T-helper 2 cell treated with Interferon-gamma antibody and Interleukin-4, amounts not matched to agents 5 μg/mL and 100 μg/mL, for 36 hours (primary cell): ENCODE measurements around the gene DACT2.
"Not testable (repeated sequence)": the region's sequence is repeated elsewhere in the genome, so short reads cannot be mapped to it uniquely, and the experiment has no call there.

ENCODE experiments used
- DNase-seq: peaks from one replicate; pipeline ENCODE4 v3.0.0; 2021; ENCODE audit warnings: low spot score
- H3K27ac Mint-ChIP-seq: one replicate; pipeline ENCODE4 v1.8.0; 2021; ENCODE audit warnings: mild to moderate bottlenecking, mixed read lengths
- H3K27me3 Mint-ChIP-seq: one replicate; pipeline ENCODE4 v1.8.0; 2021; ENCODE audit warnings: low read depth, mixed read lengths
- H3K36me3 Mint-ChIP-seq: one replicate; pipeline ENCODE4 v1.8.0; 2021; ENCODE audit warnings: low read depth, mixed read lengths
- H3K4me1 Mint-ChIP-seq: one replicate; pipeline ENCODE4 v1.8.0; 2021; ENCODE audit warnings: low read depth, mixed read lengths
- H3K4me3 Mint-ChIP-seq: one replicate; pipeline ENCODE4 v1.8.0; 2022; ENCODE audit warnings: mild to moderate bottlenecking, moderate library complexity, mixed read lengths
- H3K9me3 Mint-ChIP-seq: one replicate; pipeline ENCODE4 v1.8.0; 2021; ENCODE audit warnings: mixed read lengths

Gene DACT2

DNA sequence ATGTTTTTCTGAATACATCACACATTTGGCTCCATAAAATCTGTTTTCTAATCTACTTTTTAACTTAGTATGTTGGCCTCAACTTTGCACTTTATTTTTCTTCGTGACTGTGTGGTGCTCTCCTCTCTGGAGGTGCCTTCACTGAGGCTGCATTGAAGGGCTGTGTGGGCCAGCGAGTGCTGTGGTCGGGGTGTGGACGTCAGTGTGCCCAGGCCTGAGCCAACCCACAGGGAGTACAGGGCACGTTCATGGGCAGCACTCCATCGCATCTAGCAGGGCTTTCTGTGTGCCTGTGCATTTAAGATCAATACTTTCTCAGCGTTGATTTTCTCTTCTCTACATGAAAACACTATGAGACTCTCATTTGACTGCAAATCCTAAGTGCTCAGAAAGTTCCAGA lies 37.8 kb downstream of the DACT2 start:
- H3K27me3 Mint-ChIP-seq, result no peaks in the 10 kb centered on the region
- no peak for DNase-seq
- peaks cover 2% of the 10 kb centered on the region for H3K4me1 Mint-ChIP-seq
- H3K4me3 Mint-ChIP-seq, result no peak overlapping the region
- no peaks in the 10 kb centered on the region for H3K9me3 Mint-ChIP-seq
- no peaks in the 10 kb centered on the region for H3K36me3 Mint-ChIP-seq
- H3K27ac Mint-ChIP-seq, result no peak overlapping the region

DNA sequence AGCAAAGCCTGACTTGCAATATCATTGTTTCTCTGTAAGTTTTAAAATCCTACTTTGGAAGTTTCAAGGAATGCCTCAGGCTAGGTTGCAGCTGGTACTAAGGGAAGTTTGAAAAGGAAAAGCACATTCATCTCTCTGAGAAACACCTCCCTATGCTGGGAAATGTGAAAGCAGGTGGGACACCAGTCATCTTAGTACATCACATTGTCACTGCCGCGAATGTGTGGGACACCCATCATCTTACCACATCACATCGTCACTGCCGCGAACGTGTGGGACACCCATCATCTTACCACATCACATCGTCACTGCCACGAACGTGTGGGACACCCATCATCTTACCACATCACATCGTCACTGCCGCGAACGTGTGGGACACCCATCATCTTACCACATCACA lies 38.3 kb downstream of the DACT2 start:
- not testable (repeated sequence) for H3K4me1 Mint-ChIP-seq, H3K9me3 Mint-ChIP-seq, H3K27me3 Mint-ChIP-seq, H3K4me3 Mint-ChIP-seq, DNase-seq, H3K36me3 Mint-ChIP-seq, H3K27ac Mint-ChIP-seq

GRCh38 chr6:168280899-168281245 lies 38.7 kb downstream of the DACT2 start:
- Mint-ChIP-seq H3K27me3 (no peaks in the 10 kb centered on the region), H3K27ac (no peak overlapping the region), H3K4me1 (no peaks in the 10 kb centered on the region), H3K36me3 (no peaks in the 10 kb centered on the region), H3K9me3 (no peaks in the 10 kb centered on the region), H3K4me3 (no peak overlapping the region)
- DNase-seq, result no peak

- Mint-ChIP-seq H3K36me3 (no peaks in the 10 kb centered on the region), H3K4me3 (no peak overlapping the region), H3K9me3 (no peaks in the 10 kb centered on the region), H3K27me3 (no peaks in the 10 kb centered on the region), H3K27ac (no peak overlapping the region), H3K4me1 (no peaks in the 10 kb centered on the region)
- DNase-seq, result no peak
Observed at GRCh38 chr6:168280020-168280898, 39.3 kb downstream of the DACT2 start.

GRCh38 chr6:168279403-168279935 lies 40.1 kb downstream of the DACT2 start:
- Mint-ChIP-seq H3K4me3 (no peak overlapping the region), H3K27ac (no peak overlapping the region), H3K27me3 (peaks cover 3% of the 10 kb centered on the region), H3K36me3 (no peaks in the 10 kb centered on the region), H3K9me3 (no peaks in the 10 kb centered on the region), H3K4me1 (no peaks in the 10 kb centered on the region)
- no peak for DNase-seq

- peaks cover 6% of the 10 kb centered on the region for H3K27me3 Mint-ChIP-seq
- no peak for DNase-seq
- H3K27ac Mint-ChIP-seq, result no peak overlapping the region
- no peaks in the 10 kb centered on the region for H3K4me1 Mint-ChIP-seq
- H3K9me3 Mint-ChIP-seq, result no peaks in the 10 kb centered on the region
- no peak overlapping the region for H3K4me3 Mint-ChIP-seq
- no peaks in the 10 kb centered on the region for H3K36me3 Mint-ChIP-seq
Observed at GRCh38 chr6:168278904-168279303, 40.7 kb downstream of the DACT2 start.

DNA sequence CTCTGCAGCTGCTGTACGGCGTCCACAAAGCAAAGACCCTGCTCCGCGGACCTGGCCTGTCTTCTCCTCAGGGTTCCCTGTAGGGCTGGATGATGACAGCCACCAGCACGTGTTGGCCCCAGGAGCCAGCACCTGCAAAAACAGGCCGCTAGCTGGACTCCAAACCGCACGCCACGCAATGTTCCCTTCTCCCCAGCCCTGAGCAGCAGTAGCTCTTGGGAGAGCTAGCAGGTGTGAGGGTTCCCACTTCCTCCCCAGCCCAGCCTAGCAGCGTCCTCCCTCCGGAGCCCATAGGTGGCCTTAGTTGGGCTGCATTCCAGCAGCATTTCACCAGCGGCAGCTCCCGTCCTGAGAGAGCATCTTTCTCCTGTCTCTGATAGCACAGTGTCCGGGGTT lies 42.3 kb downstream of the DACT2 start:
- H3K4me3 Mint-ChIP-seq, result no peak overlapping the region
- no peaks in the 10 kb centered on the region for H3K4me1 Mint-ChIP-seq
- H3K27me3 Mint-ChIP-seq, result peaks cover 6% of the 10 kb centered on the region
- no peak for DNase-seq
- no peak overlapping the region for H3K27ac Mint-ChIP-seq
- no peaks in the 10 kb centered on the region for H3K9me3 Mint-ChIP-seq
- H3K36me3 Mint-ChIP-seq, result no peaks in the 10 kb centered on the region

DNA sequence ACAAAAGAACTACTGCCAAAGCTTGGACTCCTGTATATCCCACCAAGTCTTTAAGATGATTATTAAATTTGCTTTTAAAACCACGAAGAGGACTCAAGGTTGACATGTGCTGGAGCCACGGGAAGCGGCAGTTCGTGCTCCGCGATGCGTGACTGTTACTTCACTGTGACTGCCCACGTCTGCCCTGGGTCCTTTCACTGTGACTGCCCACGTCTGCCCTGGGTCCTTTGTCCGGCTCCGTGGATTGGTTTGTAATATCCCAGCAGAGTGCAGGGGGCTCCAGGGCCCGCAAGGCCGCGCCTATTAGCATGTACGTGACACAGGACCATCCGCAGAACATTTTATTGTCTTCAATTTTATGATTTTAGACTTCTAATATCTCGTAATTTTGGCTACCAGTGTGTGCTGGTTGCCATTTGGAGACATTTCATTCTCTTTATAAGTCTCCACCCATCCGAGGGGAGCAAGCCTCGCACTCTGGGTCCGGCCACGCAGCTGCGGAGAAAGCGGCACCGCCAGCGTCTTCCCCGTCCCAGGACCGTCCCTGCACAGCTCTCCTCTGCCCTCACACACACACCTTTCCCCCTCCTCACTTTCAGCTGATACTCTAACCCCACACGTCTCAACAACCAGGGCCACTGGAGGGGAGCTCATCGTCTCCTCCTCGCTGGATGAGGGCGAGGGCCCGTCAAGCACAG lies 42.9 kb downstream of the DACT2 start:
- DNase-seq, result no peak
- Mint-ChIP-seq H3K9me3 (no peaks in the 10 kb centered on the region), H3K4me1 (no peaks in the 10 kb centered on the region), H3K27me3 (peaks cover 6% of the 10 kb centered on the region), H3K36me3 (no peaks in the 10 kb centered on the region), H3K27ac (no peak overlapping the region), H3K4me3 (no peak overlapping the region)

DNA sequence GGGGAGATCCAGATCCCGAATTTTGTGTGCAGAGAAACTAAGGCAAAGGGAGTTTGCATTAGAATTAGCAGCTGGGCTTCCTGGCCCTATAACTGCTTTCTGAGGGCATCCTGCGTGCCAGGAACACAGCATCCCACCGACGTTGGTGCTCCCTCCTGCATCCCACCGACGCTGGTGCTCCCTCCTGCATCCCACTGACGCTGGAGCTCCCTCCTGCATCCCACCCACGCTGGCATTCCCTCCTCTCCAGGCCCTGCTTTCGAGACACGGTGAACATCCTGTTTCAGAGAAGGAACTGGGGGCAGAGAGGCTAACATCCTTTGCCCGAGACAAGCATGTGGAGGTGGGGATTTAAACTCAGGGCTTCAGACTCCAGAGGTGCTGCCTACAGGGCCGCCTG lies 44.4 kb downstream of the DACT2 start:
- no peaks in the 10 kb centered on the region for H3K36me3 Mint-ChIP-seq

DNA sequence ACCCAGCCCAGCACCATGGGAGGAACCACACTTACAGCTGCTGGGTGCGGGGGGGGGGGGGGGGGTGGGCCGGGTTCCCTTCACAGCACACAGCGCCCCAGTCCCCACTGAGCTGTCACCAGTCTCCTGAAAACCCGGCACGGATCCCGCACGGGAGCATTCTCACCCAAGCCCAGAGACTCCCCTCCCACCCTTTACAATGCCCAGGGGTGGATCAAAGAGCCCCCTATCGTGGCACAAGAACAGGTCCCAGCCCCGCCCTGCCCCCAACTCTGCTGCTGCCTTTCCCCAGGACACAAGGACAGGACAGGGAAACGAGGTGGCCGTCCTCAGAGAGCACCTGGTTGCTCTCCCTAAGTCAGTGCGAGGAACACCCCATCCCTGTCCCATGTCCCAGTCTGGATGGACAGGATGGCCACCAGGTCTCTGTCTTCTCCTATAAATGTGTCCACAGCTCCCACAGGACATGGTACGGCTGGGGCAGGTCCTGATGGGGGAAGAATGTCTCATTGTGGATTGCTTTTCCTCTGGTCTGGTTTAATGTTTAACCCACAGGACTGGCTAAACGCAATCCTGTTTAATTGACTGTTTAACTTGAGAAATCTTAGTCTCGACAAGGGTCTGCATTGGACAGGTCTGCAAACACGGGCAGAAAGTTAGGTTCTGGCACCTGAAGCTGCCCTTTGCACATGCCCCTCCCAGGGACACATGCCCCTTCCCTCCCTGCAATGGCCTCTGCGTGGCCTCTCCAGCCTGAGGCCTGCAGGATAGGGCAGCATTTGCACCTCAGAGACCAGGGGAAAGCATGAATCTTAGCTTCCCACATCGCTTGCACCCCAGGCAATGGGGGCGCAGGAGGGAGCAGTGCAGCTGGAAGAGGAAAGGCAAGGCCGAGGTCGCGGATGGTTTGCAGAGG lies 45.3 kb downstream of the DACT2 start:
- DNase-seq, result no peak
- Mint-ChIP-seq H3K36me3 (no peaks in the 10 kb centered on the region), H3K27ac (no peak overlapping the region), H3K27me3 (peaks cover 6% of the 10 kb centered on the region), H3K4me1 (no peaks in the 10 kb centered on the region), H3K4me3 (no peak overlapping the region), H3K9me3 (no peaks in the 10 kb centered on the region)

More for the DNA sequence above, 44.4 kb downstream of the DACT2 start:
- no peak overlapping the region for H3K27ac Mint-ChIP-seq
- peaks cover 6% of the 10 kb centered on the region for H3K27me3 Mint-ChIP-seq
- H3K4me1 Mint-ChIP-seq, result no peaks in the 10 kb centered on the region
- H3K9me3 Mint-ChIP-seq, result no peaks in the 10 kb centered on the region
- no peak overlapping the region for H3K4me3 Mint-ChIP-seq
- no peak for DNase-seq

- H3K9me3 Mint-ChIP-seq, result no peaks in the 10 kb centered on the region
- H3K27me3 Mint-ChIP-seq, result peaks cover 6% of the 10 kb centered on the region
- H3K4me3 Mint-ChIP-seq, result no peak overlapping the region
- H3K4me1 Mint-ChIP-seq, result no peaks in the 10 kb centered on the region
- H3K36me3 Mint-ChIP-seq, result no peaks in the 10 kb centered on the region
- no peak for DNase-seq
- H3K27ac Mint-ChIP-seq, result no peak overlapping the region
Observed at GRCh38 chr6:168273441-168274036, 46.0 kb downstream of the DACT2 start.

DNA sequence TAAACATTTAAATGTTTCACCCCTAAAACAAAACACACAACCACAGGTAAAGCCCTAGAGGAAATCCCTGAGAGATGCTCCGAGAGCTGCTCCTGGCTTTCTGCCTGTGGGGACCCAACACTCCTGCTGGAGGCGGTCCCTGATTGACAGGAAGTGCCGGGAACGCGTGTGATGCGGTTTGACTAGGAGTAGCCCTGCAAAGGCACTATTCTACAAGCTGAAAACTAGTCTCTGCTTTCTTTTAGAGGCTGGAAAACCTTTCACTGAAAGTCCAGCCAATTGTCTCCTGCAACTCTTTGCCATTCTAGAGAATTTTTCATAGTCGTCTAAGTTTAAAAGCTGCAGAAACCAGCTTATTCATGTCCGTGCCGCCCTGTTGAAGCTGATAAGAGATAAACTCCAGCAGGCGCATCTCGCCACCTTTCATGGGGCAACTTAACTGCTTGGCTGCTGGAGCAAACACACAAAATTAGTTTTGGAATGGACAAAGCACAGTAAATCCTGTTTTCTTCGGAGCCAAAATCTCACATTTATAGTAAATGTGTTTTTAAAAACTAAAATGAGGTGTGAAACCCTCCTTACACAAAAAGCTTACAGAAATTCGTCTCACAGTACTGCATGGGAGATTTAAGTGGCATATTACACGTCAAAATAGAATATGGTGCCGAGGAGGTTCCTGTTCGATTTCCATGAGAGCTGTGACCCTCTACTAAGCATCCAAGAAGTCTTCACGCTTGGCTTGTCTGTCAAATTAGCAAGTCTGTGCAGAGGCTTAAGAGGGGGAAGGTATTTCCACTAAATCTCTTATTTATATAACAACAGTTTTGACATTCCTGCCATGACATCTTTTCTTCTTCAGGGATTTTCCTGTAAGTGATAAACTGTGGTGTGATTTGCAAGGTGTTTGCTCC lies 46.9 kb downstream of the DACT2 start:
- H3K9me3 Mint-ChIP-seq, result no peaks in the 10 kb centered on the region
- no peak overlapping the region for H3K27ac Mint-ChIP-seq
- no peak for DNase-seq
- H3K27me3 Mint-ChIP-seq, result peaks cover 6% of the 10 kb centered on the region
- H3K4me3 Mint-ChIP-seq, result no peak overlapping the region
- H3K4me1 Mint-ChIP-seq, result no peaks in the 10 kb centered on the region
- H3K36me3 Mint-ChIP-seq, result no peaks in the 10 kb centered on the region
